ENCODE data around the gene ERN1. TPM values are rescaled to one million over a fixed set of nuclear protein-coding genes. Genes with fewer than 3 reads are reported as not detected.

The ERN1 gene
- total RNA-seq, 1 donor from 2014 or later = 16.7 TPM

- TF ChIP-seq CTCF (IDR thresholded peaks at IDR 0.05; ENCODE audit: unreplicated experiment) = no peak
- Mint-ChIP-seq H3K36me3 (ENCODE audit: low read depth, unreplicated experiment) (peaks cover 43% of the 10 kb centered on the region), H3K9me3 (ENCODE audit: unreplicated experiment) (no peaks in the 10 kb centered on the region), H3K27ac (ENCODE audit: unreplicated experiment) (no peak overlapping the region), H3K4me1 (ENCODE audit: unreplicated experiment) (no peaks in the 10 kb centered on the region), H3K27me3 (ENCODE audit: unreplicated experiment) (peaks cover 3% of the 10 kb centered on the region), H3K4me3 (ENCODE audit: unreplicated experiment) (no peak overlapping the region)
- no peak for DNase-seq (ENCODE audit: low spot score)
Measured at GRCh38 chr17:64042700-64043485, 87.1 kb downstream of the ERN1 start.

GRCh38 chr17:64041912-64042311, 88.0 kb downstream of the ERN1 start:
- peaks cover 38% of the 10 kb centered on the region for H3K36me3 Mint-ChIP-seq (ENCODE audit: low read depth, unreplicated experiment)
- no peaks in the 10 kb centered on the region for H3K9me3 Mint-ChIP-seq (ENCODE audit: unreplicated experiment)
- no peak overlapping the region for H3K4me3 Mint-ChIP-seq (ENCODE audit: unreplicated experiment)
- no peaks in the 10 kb centered on the region for H3K4me1 Mint-ChIP-seq (ENCODE audit: unreplicated experiment)
- DNase-seq (ENCODE audit: low spot score) = no peak
- H3K27ac Mint-ChIP-seq (ENCODE audit: unreplicated experiment) = no peak overlapping the region
- TF ChIP-seq CTCF (IDR thresholded peaks at IDR 0.05; ENCODE audit: unreplicated experiment) = no peak
- H3K27me3 Mint-ChIP-seq (ENCODE audit: unreplicated experiment) = peaks cover 3% of the 10 kb centered on the region

GRCh38 chr17:64040206-64040605, 89.7 kb downstream of the ERN1 start:
- DNase-seq (ENCODE audit: low spot score) = no peak
- Mint-ChIP-seq H3K4me3 (ENCODE audit: unreplicated experiment) (no peak overlapping the region), H3K4me1 (ENCODE audit: unreplicated experiment) (no peaks in the 10 kb centered on the region), H3K9me3 (ENCODE audit: unreplicated experiment) (no peaks in the 10 kb centered on the region), H3K27ac (ENCODE audit: unreplicated experiment) (no peak overlapping the region), H3K27me3 (ENCODE audit: unreplicated experiment) (peaks cover 3% of the 10 kb centered on the region), H3K36me3 (ENCODE audit: low read depth, unreplicated experiment) (peaks cover 32% of the 10 kb centered on the region)
- no peak for TF ChIP-seq CTCF (IDR thresholded peaks at IDR 0.05; ENCODE audit: unreplicated experiment)

GRCh38 chr17:64039106-64039400, 90.9 kb downstream of the ERN1 start:
- H3K27me3 Mint-ChIP-seq (ENCODE audit: unreplicated experiment) = no peaks in the 10 kb centered on the region
- H3K4me3 Mint-ChIP-seq (ENCODE audit: unreplicated experiment) = no peak overlapping the region
- H3K4me1 Mint-ChIP-seq (ENCODE audit: unreplicated experiment) = no peaks in the 10 kb centered on the region
- no peak for DNase-seq (ENCODE audit: low spot score)
- no peaks in the 10 kb centered on the region for H3K9me3 Mint-ChIP-seq (ENCODE audit: unreplicated experiment)
- no peak for TF ChIP-seq CTCF (IDR thresholded peaks at IDR 0.05; ENCODE audit: unreplicated experiment)
- H3K36me3 Mint-ChIP-seq (ENCODE audit: low read depth, unreplicated experiment) = peaks cover 27% of the 10 kb centered on the region
- H3K27ac Mint-ChIP-seq (ENCODE audit: unreplicated experiment) = no peak overlapping the region

GRCh38 chr17:64038331-64039105, 91.4 kb downstream of the ERN1 start:
- no peak for DNase-seq (ENCODE audit: low spot score)
- Mint-ChIP-seq H3K4me3 (ENCODE audit: unreplicated experiment) (no peak overlapping the region), H3K27ac (ENCODE audit: unreplicated experiment) (no peak overlapping the region), H3K9me3 (ENCODE audit: unreplicated experiment) (no peaks in the 10 kb centered on the region), H3K27me3 (ENCODE audit: unreplicated experiment) (no peaks in the 10 kb centered on the region), H3K36me3 (ENCODE audit: low read depth, unreplicated experiment) (peaks cover 22% of the 10 kb centered on the region), H3K4me1 (ENCODE audit: unreplicated experiment) (no peaks in the 10 kb centered on the region)
- TF ChIP-seq CTCF (IDR thresholded peaks at IDR 0.05; ENCODE audit: unreplicated experiment) = no peak

All from endothelial cell (in vitro differentiated cells).